GM12874 (cell line): Measurements from ENCODE around the gene IFI27L1.

ENCODE experiments used
- CTCF ChIP-seq: IDR thresholded peaks from 2 replicates; pipeline ENCODE4 v1.5.1; 2011; ENCODE audit warnings: low read depth, mild to moderate bottlenecking, control low read depth, low read length, moderate library complexity; ENCODE audit not compliant: insufficient read depth

Gene IFI27L1

GRCh38 chr14:94044476-94045091 is 36.5 kb upstream of the IFI27L1 start:
- TF ChIP-seq CTCF = no peak

DNA sequence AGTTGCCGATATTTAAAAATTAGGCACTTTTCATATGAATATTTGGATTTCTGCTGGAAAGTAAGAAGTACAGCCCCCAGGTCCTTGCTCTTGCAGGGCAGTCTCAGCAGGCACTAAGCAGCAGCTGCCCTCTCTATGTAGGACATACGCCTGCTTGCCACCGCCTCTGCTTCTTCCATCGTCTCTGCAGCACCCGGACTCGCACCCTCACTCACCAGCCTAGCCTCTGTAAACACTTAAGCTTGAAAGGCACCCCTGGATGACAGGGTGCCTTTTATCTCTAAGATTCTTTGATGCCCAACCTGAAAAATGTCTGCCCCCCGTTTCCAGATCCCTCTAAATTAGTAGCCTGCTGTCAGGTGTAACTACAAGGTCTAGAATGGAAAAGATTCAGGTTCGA is 36.0 kb upstream of the IFI27L1 start:
- TF ChIP-seq CTCF = no peak

DNA sequence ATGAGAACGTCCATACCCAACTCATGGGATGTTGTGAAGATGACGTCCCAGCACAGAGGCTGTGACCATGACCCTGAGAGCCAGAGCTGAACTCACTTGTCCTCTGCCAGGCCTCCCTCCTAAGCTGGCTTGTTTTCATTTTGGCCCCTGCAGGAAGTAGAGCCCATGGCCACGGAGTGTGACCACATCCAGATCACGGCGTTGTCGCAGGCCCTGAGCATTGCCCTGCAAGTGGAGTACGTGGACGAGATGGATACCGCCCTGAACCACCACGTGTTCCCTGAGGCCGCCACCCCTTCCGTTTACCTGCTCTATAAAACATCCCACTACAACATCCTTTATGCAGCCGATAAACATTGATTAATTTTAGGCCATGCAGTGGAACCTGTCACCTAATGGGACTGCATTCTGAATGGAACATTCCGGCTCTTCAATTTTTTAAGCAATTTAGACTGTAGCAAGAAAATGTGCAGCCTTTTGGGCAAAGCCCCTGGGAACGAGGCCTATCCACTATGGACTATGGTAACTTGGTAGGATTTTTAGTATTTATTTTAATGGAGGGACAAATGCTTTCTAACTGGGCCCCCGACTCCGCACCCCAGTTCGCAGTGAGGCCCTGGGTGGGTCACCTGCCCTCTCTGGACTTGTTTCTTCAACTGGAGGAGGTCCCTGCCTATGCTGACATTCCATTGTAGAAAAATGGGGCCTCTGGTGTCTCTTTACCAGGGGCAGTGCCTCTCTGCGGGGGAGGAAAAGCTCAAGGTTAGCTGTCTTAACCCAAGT is 35.4 kb upstream of the IFI27L1 start:
- TF ChIP-seq CTCF = no peak

DNA sequence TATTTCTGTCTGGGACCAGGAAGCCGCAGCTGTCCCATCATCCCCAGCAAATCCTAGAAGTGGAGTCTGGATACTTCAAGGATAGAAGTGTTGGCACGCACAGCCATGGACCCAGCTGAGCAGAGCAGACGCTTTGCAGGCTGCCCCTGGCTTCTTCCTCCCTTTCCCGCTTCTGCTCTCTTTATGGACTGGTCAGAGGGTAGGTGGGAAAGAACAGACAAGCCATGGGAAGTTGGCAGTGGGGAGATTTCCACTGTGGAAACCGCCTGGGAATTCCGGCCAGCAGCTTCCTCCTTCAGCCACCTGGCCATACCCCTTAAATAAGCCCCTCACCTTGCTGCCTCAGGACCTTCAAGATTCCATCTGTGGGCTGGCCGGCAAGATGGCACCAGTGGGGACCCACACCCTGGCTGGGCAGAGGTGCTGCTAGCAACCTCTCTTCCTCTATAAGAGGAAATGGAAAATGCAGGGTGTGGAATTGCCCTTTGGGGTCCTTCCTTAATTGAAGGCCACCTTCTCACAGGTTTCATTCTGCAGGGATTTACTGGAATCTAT is 34.3 kb upstream of the IFI27L1 start:
- TF ChIP-seq CTCF = no peak

GRCh38 chr14:94047581-94047980 is 33.5 kb upstream of the IFI27L1 start:
- no peak for TF ChIP-seq CTCF

GRCh38 chr14:94048691-94049624 is 32.2 kb upstream of the IFI27L1 start:
- no peak for TF ChIP-seq CTCF

DNA sequence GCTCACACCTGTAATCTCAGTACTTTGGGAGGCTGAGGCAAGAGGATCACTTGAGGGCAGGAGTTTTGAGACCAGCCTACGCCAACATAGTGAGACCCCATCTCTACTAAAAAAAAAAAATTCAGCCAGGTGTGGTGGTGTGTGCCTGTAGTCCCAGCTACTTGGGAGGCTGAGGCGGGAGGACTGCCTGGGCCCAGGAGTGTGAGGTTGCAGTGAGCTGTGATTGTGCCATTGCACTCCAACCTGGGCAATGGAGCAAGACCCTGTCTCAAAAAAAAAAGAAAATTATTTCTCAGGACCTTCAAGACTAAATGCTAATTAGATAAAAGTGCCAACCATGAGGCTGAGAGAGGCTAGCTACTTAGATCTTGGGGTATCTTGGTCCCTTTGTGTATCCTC is 31.5 kb upstream of the IFI27L1 start:
- TF ChIP-seq CTCF = no peak
